ENCODE results near the gene RAB4A. TPM values are rescaled to one million over a fixed set of nuclear protein-coding genes. Genes with fewer than 3 reads are reported as not detected.

The RAB4A gene
- total and polyA plus RNA-seq, 7 experiments from 2014 or later = 9.6 to 47.9 (median 36.7) TPM

DNA sequence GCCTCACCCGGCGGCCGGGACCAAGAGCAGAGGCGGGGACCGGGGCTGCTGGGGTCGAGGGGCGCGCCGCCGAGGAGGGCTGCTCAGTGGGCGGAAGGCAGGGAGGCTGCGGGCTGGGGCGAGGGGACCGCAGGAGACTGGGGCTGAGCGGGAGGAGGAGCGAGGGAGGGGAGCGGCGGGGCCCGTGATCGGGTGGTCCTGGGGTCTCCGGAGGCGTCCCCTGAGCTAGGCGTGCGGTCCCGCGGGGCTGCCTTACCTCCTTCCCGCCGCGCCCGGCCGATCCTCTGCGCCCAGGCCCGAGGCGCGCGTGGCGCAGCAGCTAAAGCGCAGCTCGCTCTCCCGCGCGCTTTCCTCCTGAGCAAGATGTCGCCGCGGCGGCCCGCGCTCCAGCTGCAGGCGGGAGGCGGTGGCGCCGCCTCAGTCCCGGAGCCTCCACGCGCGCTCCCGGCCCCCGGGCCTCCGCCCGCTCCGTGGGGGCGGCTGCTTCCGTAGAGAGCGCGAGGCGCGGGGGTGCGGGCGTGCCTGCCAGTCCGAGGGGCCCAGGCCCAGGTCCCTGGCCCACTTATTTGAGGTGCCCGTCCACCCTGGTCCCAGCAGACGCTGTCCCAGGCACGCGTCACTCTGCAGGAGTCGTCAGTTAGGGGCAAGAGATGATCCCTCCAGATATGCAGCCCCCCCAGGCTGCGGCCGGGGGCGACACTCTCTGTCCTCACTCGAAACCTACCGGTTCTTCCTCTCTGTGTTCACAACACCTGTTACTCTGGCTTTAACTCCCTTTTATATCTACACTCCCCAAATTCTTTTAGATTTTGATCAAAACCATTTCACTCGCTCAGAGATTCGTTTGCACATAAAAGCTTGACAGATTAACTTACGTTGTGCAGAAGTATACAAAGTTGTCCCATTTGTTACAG is 72.0 kb downstream of the RAB4A start, which contains the start of gene CCSAP:
Gene CCSAP, minus strand, starts transcription at position 392 of the 914 bp plus-strand sequence. CDS start 582 bp downstream, outside the sequence.
- ATAC-seq = peak; percentile 64

DNA sequence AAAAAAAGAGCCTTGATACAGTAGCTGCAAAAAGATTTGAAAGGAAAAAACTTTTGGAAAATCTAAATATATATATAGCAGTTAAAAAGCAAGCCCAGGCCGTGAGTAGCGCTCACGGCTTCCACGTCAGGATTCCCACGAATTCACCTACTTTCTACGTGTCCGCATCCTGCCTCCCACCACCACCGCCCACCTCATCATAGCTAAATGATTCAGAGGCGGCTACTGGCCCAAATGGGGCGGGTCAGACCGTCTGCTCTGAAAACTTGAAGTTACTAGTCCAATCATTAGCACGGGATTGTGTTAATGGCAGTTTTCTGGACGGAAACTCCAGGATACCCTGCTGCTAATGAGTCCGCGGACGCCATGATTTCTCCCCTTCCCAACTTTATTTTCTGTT is 73.2 kb downstream of the RAB4A start:
- H3K4me1 Mint-ChIP-seq = peaks cover 20 to 40% (median 29%) of the 10 kb centered on the region in 7 donors
- no peak for ATAC-seq
- no peaks in the 10 kb centered on the region for H3K9me3 ChIP-seq (ENCODE audit: control insufficient read depth in 2 of 3, low read length in 3 of 3)
- peaks cover 0 to 3% (median 0%) of the 10 kb centered on the region in 3 experiments for H3K36me3 ChIP-seq (ENCODE audit: control insufficient read depth in 2 of 3, insufficient read depth in 3 of 3, low read length in 3 of 3)
- ChIA-PET POLR2A (interaction anchor here (1.2 to 2.9 kb wide), 3 partner anchors 12 to 164 kb away, joined by 3 to 15 read pairs (median 6); partner anchors contain the start of gene NUP133), CTCF (no interaction called here)
- peaks cover 5 to 7% of the 10 kb centered on the region in 2 donors for H3K4me1 ChIP-seq (ENCODE audit: control insufficient read depth in 2 of 2, insufficient read depth in 2 of 2, low read length in 2 of 2)
- H3K9me3 Mint-ChIP-seq = peaks cover 0 to 4% (median 0%) of the 10 kb centered on the region in 11 donors
- H3K4me3 Mint-ChIP-seq = peak overlapping the region; percentile 66 to 96 (median 93)
- no peak overlapping the region for H3K27ac ChIP-seq (ENCODE audit: low read depth, low read length)
- H3K36me3 Mint-ChIP-seq = peaks cover 0 to 14% (median 0%) of the 10 kb centered on the region in 5 donors
- H3K27me3 ChIP-seq (ENCODE audit: control insufficient read depth in 2 of 2, insufficient read depth in 2 of 2, low read length in 2 of 2) = no peaks in the 10 kb centered on the region
- H3K27ac Mint-ChIP-seq = peak overlapping the region in 2 of 9 donors; percentile 88 to 90
- H3K4me3 ChIP-seq (ENCODE audit: low read length) = no peak overlapping the region
- H3K27me3 Mint-ChIP-seq = peaks cover 0 to 35% (median 13%) of the 10 kb centered on the region in 5 donors
- intact Hi-C loops (cut with micrococcal nuclease) = loop anchor here (5.0 to 10.0 kb wide), 12 partner anchors 68 to 1631 kb away; partner anchors contain the start of genes ARV1 (in 2 of the 2), TTC13 (in 2 of the 2), GJC2 (in 1 of the 2) and GUK1 (in 1 of the 2)
- DNase-seq = no peak

More for the DNA sequence above, 72.0 kb downstream of the RAB4A start, which contains the start of gene CCSAP:
- Mint-ChIP-seq H3K27me3 (peaks cover 0 to 32% (median 13%) of the 10 kb centered on the region in 5 donors), H3K27ac (peak within 1 kb of the TSS; percentile 87 to 97 (median 91)), H3K4me3 (peak within 1 kb of the TSS; percentile 90 to 98 (median 94)), H3K9me3 (peaks cover 0 to 4% (median 0%) of the 10 kb centered on the region in 11 donors), H3K36me3 (peaks cover 0 to 24% (median 0%) of the 10 kb centered on the region in 5 donors), H3K4me1 (peaks cover 28 to 50% (median 42%) of the 10 kb centered on the region in 7 donors)
- H3K27me3 ChIP-seq (ENCODE audit: control insufficient read depth in 2 of 2, insufficient read depth in 2 of 2, low read length in 2 of 2) = no peaks in the 10 kb centered on the region
- ChIA-PET CTCF (interaction anchor here (0.6 kb wide), 1 partner anchor 26 kb away, joined by 4 read pairs; no protein-coding TSS in a partner anchor), POLR2A (interaction anchor here (0.6 to 2.9 kb wide), 14 partner anchors 11 to 216 kb away, joined by 3 to 16 read pairs (median 4); partner anchors contain the start of genes ABCB10, NUP133 and RAB4A)
- H3K9me3 ChIP-seq (ENCODE audit: control insufficient read depth in 2 of 3, low read length in 3 of 3) = no peaks in the 10 kb centered on the region
- DNase-seq = peak in 8 of 9 donors; percentile 53 to 75 (median 68)
- peak within 1 kb of the TSS; percentile 87 for H3K4me3 ChIP-seq (ENCODE audit: low read length)
- H3K36me3 ChIP-seq (ENCODE audit: control insufficient read depth in 2 of 3, insufficient read depth in 3 of 3, low read length in 3 of 3) = peaks cover 0 to 3% (median 0%) of the 10 kb centered on the region in 3 experiments
- intact Hi-C loops (cut with micrococcal nuclease) = loop anchor here (1.0 to 10.0 kb wide), 21 partner anchors 17 to 1632 kb away; partner anchors contain the start of genes ARV1 (in 2 of the 2), GALNT2 (in 2 of the 2), NUP133 (in 2 of the 2) and RAB4A (in 2 of the 2)
- H3K27ac ChIP-seq (ENCODE audit: low read depth, low read length) = peak within 1 kb of the TSS; percentile 88
- H3K4me1 ChIP-seq (ENCODE audit: control insufficient read depth in 2 of 2, insufficient read depth in 2 of 2, low read length in 2 of 2) = peaks cover 5 to 7% of the 10 kb centered on the region in 2 donors

DNA sequence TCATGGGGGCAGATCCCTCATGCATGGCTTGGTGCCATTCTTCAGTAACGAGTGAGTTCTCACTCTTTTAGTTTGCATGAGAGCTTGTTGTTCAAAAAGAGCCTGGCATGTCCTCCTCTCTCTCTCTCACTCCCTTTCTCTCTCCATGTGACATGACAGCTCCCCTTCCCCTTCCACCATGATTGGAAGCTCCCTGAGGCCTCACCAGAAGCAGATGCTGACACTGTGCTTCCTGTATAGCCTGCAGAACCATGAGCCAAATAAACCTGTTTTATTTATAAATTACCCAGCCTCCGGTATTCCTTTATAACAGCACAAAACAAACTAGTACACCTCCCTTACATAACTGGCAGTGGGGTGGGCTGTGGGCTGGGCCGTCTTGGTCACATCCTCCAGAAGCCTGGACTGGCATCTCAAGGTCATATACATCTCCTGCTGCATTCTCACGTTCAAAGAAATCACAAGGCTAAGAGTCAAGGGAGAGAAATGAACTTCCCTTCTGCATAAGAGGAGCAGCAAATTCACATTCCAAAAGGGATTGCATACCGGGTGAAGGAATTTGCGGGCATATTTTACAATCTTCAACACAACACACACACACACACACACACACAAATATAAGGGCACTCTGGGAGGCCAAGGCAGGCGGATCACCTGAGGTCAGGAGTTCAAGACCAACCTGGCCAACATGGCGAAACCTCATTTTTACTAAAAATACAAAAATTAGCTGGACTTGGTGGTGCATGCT is 74.2 kb downstream of the RAB4A start:
- H3K4me1 ChIP-seq (ENCODE audit: control insufficient read depth in 2 of 2, insufficient read depth in 2 of 2, low read length in 2 of 2) = peaks cover 5 to 7% of the 10 kb centered on the region in 2 donors
- peaks cover 0 to 4% (median 0%) of the 10 kb centered on the region in 11 donors for H3K9me3 Mint-ChIP-seq
- ChIA-PET CTCF (no interaction called here), POLR2A (interaction anchor here (2.9 kb wide), 1 partner anchor 163 kb away, joined by 15 read pairs; the partner anchor contains the start of gene NUP133)
- intact Hi-C loops (cut with micrococcal nuclease) = loop anchor here (5.0 to 10.0 kb wide), 12 partner anchors 67 to 1630 kb away; partner anchors contain the start of genes ARV1 (in 2 of the 2), TTC13 (in 2 of the 2), GJC2 (in 1 of the 2) and GUK1 (in 1 of the 2)
- peaks cover 0 to 7% (median 0%) of the 10 kb centered on the region in 5 donors for H3K36me3 Mint-ChIP-seq
- H3K4me1 Mint-ChIP-seq = peaks cover 15 to 30% (median 22%) of the 10 kb centered on the region in 7 donors
- peak overlapping the region; percentile 9 to 96 (median 46) for H3K4me3 Mint-ChIP-seq
- H3K4me3 ChIP-seq (ENCODE audit: low read length) = no peak overlapping the region
- no peak for DNase-seq
- H3K36me3 ChIP-seq (ENCODE audit: control insufficient read depth in 2 of 3, insufficient read depth in 3 of 3, low read length in 3 of 3) = peaks cover 0 to 3% (median 0%) of the 10 kb centered on the region in 3 experiments
- peaks cover 0 to 44% (median 13%) of the 10 kb centered on the region in 5 donors for H3K27me3 Mint-ChIP-seq
- H3K9me3 ChIP-seq (ENCODE audit: control insufficient read depth in 2 of 3, low read length in 3 of 3) = no peaks in the 10 kb centered on the region
- ATAC-seq = no peak
- no peaks in the 10 kb centered on the region for H3K27me3 ChIP-seq (ENCODE audit: control insufficient read depth in 2 of 2, insufficient read depth in 2 of 2, low read length in 2 of 2)
- H3K27ac ChIP-seq (ENCODE audit: low read depth, low read length) = no peak overlapping the region
- peak overlapping the region in 2 of 9 donors; percentile 38 to 70 for H3K27ac Mint-ChIP-seq

DNA sequence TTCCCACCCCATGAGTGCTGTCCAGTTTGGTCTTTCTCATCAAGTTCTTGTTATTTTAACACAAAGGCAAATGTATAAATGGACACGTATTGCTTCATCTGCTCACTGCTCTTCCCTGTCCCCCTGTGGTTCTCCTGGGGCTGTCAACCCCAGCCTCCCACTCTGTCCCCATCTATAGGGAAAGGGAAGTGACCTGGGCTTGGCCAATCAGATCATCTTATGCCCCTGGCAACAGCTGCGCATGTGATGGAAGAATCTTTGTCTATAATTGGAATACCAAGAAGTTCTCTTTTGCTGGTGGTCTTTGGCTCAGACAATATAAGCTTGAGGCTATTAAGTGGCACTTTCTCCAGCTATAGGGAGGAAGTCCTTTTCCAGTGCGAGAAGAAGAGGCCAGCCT is 76.6 kb downstream of the RAB4A start:
- Histone ChIP-seq H3K27me3 (ENCODE audit: control insufficient read depth in 2 of 2, insufficient read depth in 2 of 2, low read length in 2 of 2) (no peaks in the 10 kb centered on the region), H3K4me1 (ENCODE audit: control insufficient read depth in 2 of 2, insufficient read depth in 2 of 2, low read length in 2 of 2) (peaks cover 0 to 5% of the 10 kb centered on the region in 2 donors), H3K36me3 (ENCODE audit: control insufficient read depth in 2 of 3, insufficient read depth in 3 of 3, low read length in 3 of 3) (peaks cover 0 to 3% (median 0%) of the 10 kb centered on the region in 3 experiments), H3K9me3 (ENCODE audit: control insufficient read depth in 2 of 3, low read length in 3 of 3) (no peaks in the 10 kb centered on the region), H3K27ac (ENCODE audit: low read depth, low read length) (no peak overlapping the region), H3K4me3 (ENCODE audit: low read length) (no peak overlapping the region)
- peaks cover 0 to 54% (median 13%) of the 10 kb centered on the region in 5 donors for H3K27me3 Mint-ChIP-seq
- peaks cover 0 to 1% (median 0%) of the 10 kb centered on the region in 5 donors for H3K36me3 Mint-ChIP-seq
- no peak overlapping the region for H3K4me3 Mint-ChIP-seq
- H3K27ac Mint-ChIP-seq = no peak overlapping the region
- ATAC-seq (no peak), DNase-seq (no peak)
- intact Hi-C loops (cut with micrococcal nuclease) = loop anchor here (10.0 kb wide), 4 partner anchors 863 to 1627 kb away; partner anchors contain the start of genes ARV1 (in 2 of the 2), TTC13 (in 2 of the 2), GJC2 (in 1 of the 2) and GUK1 (in 1 of the 2)
- peaks cover 0 to 4% (median 0%) of the 10 kb centered on the region in 11 donors for H3K9me3 Mint-ChIP-seq
- CTCF ChIA-PET = interaction anchor here (0.6 kb wide), 1 partner anchor 169 kb away, joined by 5 read pairs; no protein-coding TSS in a partner anchor
- H3K4me1 Mint-ChIP-seq = peaks cover 4 to 15% (median 9%) of the 10 kb centered on the region in 7 donors
- POLR2A ChIA-PET = no interaction called here

- Mint-ChIP-seq H3K27me3 (peaks cover 0 to 71% (median 19%) of the 10 kb centered on the region in 5 donors), H3K36me3 (peaks cover 0 to 1% (median 0%) of the 10 kb centered on the region in 5 donors), H3K27ac (no peak overlapping the region), H3K4me1 (peaks cover 0 to 5% (median 0%) of the 10 kb centered on the region in 7 donors), H3K4me3 (no peak overlapping the region), H3K9me3 (peaks cover 0 to 3% (median 0%) of the 10 kb centered on the region in 11 donors)
- Histone ChIP-seq H3K9me3 (ENCODE audit: control insufficient read depth in 2 of 3, low read length in 3 of 3) (no peaks in the 10 kb centered on the region), H3K4me3 (ENCODE audit: low read length) (no peak overlapping the region), H3K27ac (ENCODE audit: low read depth, low read length) (no peak overlapping the region), H3K27me3 (ENCODE audit: control insufficient read depth in 2 of 2, insufficient read depth in 2 of 2, low read length in 2 of 2) (no peaks in the 10 kb centered on the region), H3K36me3 (ENCODE audit: control insufficient read depth in 2 of 3, insufficient read depth in 3 of 3, low read length in 3 of 3) (no peaks in the 10 kb centered on the region), H3K4me1 (ENCODE audit: control insufficient read depth in 2 of 2, insufficient read depth in 2 of 2, low read length in 2 of 2) (no peaks in the 10 kb centered on the region)
- intact Hi-C loops (cut with micrococcal nuclease) = loop anchor here (10.0 kb wide), 4 partner anchors 865 to 1625 kb away; partner anchors contain the start of genes ARV1 (in 2 of the 2), TTC13 (in 2 of the 2), GJC2 (in 1 of the 2) and GUK1 (in 1 of the 2)
- CTCF ChIA-PET = no interaction called here
- POLR2A ChIA-PET = no interaction called here
- no peak for DNase-seq
- no peak for ATAC-seq
Measured at GRCh38 chr1:229349463-229350385, 78.8 kb downstream of the RAB4A start.
